Suprapubic skin (tissue), 3 donors: ENCODE results near the gene CKLF.

Experiments
- EP300 ChIP-seq: sonication (generic); formaldehyde crosslinking; IDR thresholded peaks from one replicate; pipeline ENCODE4 v1.6.1; 2017; ENCODE audit warnings: antibody characterized with exemption
- TF ChIP-seq, protein P1 (sequence below), 2 donors: fragments of 200-600 bp in 1 of 2; fragments of 450-650 bp in 1 of 2; sonication (generic) in 1 of 2; IDR thresholded peaks; one replicate each; pipeline ENCODE4 v1.5.1; 2016 to 2019; ENCODE audit warnings: antibody characterized with exemption in 2 of 2, mild to moderate bottlenecking in 1 of 2, moderate library complexity in 1 of 2

DNA sequence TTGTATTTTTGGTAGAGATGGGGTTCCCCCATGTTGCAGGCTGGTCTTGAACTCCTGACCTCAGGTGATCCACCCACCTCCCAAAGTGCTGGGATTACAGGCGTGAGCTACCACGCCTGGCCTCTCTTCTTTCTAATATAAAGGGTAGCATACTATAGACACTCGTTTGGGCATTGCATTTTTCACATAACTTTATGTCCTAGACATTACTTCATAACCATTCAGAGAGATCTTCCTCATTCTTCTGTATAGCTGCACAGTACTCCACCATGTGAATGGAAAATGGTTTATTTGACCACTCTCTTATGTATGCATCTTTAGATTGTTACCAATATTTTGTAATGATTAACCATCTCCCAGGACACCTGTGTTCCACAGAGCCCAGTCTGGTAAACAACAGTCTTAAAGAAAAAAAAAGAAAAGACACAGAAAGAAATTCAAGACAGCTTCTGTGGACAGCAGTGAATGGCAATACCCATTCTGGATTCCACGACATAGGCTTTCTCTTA is 44.6 kb upstream of the CKLF start:
- TF ChIP-seq, protein P1, sequence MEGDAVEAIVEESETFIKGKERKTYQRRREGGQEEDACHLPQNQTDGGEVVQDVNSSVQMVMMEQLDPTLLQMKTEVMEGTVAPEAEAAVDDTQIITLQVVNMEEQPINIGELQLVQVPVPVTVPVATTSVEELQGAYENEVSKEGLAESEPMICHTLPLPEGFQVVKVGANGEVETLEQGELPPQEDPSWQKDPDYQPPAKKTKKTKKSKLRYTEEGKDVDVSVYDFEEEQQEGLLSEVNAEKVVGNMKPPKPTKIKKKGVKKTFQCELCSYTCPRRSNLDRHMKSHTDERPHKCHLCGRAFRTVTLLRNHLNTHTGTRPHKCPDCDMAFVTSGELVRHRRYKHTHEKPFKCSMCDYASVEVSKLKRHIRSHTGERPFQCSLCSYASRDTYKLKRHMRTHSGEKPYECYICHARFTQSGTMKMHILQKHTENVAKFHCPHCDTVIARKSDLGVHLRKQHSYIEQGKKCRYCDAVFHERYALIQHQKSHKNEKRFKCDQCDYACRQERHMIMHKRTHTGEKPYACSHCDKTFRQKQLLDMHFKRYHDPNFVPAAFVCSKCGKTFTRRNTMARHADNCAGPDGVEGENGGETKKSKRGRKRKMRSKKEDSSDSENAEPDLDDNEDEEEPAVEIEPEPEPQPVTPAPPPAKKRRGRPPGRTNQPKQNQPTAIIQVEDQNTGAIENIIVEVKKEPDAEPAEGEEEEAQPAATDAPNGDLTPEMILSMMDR (IDR thresholded peaks at IDR 0.05), result no peak
- TF ChIP-seq EP300, result no peak
